PC-3 (cell line): Measurements from ENCODE around the gene DNM3.

Experiments
- CTCF ChIP-seq: fragments of 300-600 bp; sonication (generic); conservative IDR thresholded peaks from 2 replicates; pipeline ENCODE4 v1.5.1; 2017; ENCODE audit warnings: antibody characterized with exemption, low read depth, mild to moderate bottlenecking, low read length
- EZH2 ChIP-seq: fragments of 300-600 bp; sonication (generic); IDR thresholded peaks from one replicate; pipeline ENCODE4 v1.6.1; 2017; ENCODE audit warnings: antibody characterized with exemption, mild to moderate bottlenecking, low read length; ENCODE audit not compliant: unreplicated experiment
- EZH2phosphoT487 ChIP-seq: fragments of 300-600 bp; sonication (generic); IDR thresholded peaks from 2 replicates; pipeline ENCODE4 v1.6.1; 2018; ENCODE audit warnings: mild to moderate bottlenecking, antibody characterized with exemption, low read length, borderline replicate concordance

GRCh38 chr1:172344444-172344843 lies 503.1 kb downstream of the DNM3 start:
- TF ChIP-seq CTCF (no peak), EZH2phosphoT487 (no peak), EZH2 (no peak)
